DND-41 (cell line): ENCODE results near the gene PTPRG.

Experiments
- ATAC-seq: fragments of 200-7000 bp; cut with Tn5 transposase; 3 replicates; pipeline ENCODE4 v1.9.1; 2021; ENCODE audit warnings: low read depth; ENCODE audit not compliant: insufficient read depth
- DNase-seq: peaks from one replicate; pipeline ENCODE4 v3.0.0-alpha.2; 2020
- H2AFZ ChIP-seq: 2 replicates; pipeline ENCODE4 v1.6.0; 2012; ENCODE audit warnings: low read depth, low read length
- H3K27ac ChIP-seq: 2 replicates; pipeline ENCODE4 v1.5.1; 2012; ENCODE audit warnings: low read length, inconsistent platforms
- H3K27me3 ChIP-seq: fragments of 200-600 bp; sonication (generic); 2 replicates; pipeline ENCODE4 v1.6.0; 2012; ENCODE audit warnings: low read length, mild to moderate bottlenecking, inconsistent platforms; ENCODE audit not compliant: insufficient read depth, poor library complexity
- H3K36me3 ChIP-seq: 2 replicates; pipeline ENCODE4 v1.5.1; 2012; ENCODE audit warnings: low read length, inconsistent platforms; ENCODE audit not compliant: insufficient read depth
- H3K4me1 ChIP-seq: 2 replicates; pipeline ENCODE4 v1.5.1; 2012; ENCODE audit warnings: mild to moderate bottlenecking, low read length; ENCODE audit not compliant: insufficient read depth
- H3K4me2 ChIP-seq: 2 replicates; pipeline ENCODE4 v1.6.0; 2012; ENCODE audit warnings: mild to moderate bottlenecking, moderate library complexity, low read length, inconsistent platforms; ENCODE audit not compliant: insufficient read depth
- H3K4me3 ChIP-seq, 2 experiments: fragments of 200-600 bp in 1 of 2; shearing (Covaris generic) in 1 of 2; 2 replicates each; pipeline ENCODE4 v1.5.1; 2012 to 2016; ENCODE audit warnings: inconsistent platforms in 2 of 2, low read length in 2 of 2, mild to moderate bottlenecking in 2 of 2, low read depth in 1 of 2, moderate library complexity in 1 of 2
- H3K79me2 ChIP-seq: 2 replicates; pipeline ENCODE4 v1.6.0; 2012; ENCODE audit warnings: low read length, inconsistent platforms; ENCODE audit not compliant: insufficient read depth
- H3K9ac ChIP-seq: 2 replicates; pipeline ENCODE4 v1.6.0; 2012; ENCODE audit warnings: low read depth, mild to moderate bottlenecking, inconsistent platforms, low read length, moderate library complexity
- H3K9me3 ChIP-seq: 2 replicates; pipeline ENCODE4 v1.5.1; 2012; ENCODE audit warnings: low read length, moderate library complexity, mild to moderate bottlenecking, inconsistent platforms; ENCODE audit not compliant: insufficient read depth, severe bottlenecking
- H4K20me1 ChIP-seq: 2 replicates; pipeline ENCODE4 v1.6.0; 2012; ENCODE audit warnings: low read length; ENCODE audit not compliant: insufficient read depth
- EZH2 ChIP-seq: IDR thresholded peaks from 3 replicates; pipeline ENCODE4 v1.6.1; 2012; ENCODE audit warnings: borderline replicate concordance, low read depth, mild to moderate bottlenecking, moderate library complexity, low read length, inconsistent platforms; ENCODE audit not compliant: severe bottlenecking
- TF ChIP-seq, protein P1 (sequence below): IDR thresholded peaks from 2 replicates; pipeline ENCODE4 v1.5.1; 2012; ENCODE audit warnings: borderline replicate concordance, low read length, moderate library complexity, mild to moderate bottlenecking; ENCODE audit not compliant: poor library complexity, severe bottlenecking; ENCODE audit errors: extremely low read depth

PTPRG gene

DNA sequence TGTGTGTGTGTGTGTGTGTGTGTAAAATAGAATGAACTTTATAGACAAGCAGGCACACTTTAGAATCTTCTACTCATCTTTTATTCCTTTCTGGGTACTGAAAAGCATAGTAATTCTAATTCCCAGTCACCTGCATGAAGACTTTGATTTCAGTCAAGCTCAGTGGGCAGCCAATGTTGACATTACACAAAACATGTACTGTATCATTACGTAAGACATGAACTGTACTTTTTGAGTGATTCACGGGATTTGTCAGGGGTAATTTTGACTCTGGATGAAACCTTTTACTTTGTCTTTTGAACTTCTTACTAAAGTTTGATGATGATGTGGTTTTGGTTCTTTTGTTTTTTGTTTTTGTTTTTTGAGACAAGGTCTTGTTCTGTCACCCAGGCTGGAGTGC, 38.8 kb downstream of the PTPRG start:
- Histone ChIP-seq H3K4me3 (no peak overlapping the region), H3K4me1 (no peaks in the 10 kb centered on the region), H3K27me3 (no peaks in the 10 kb centered on the region), H3K9ac (no peak overlapping the region), H3K4me2 (no peak overlapping the region), H2AFZ (no peak overlapping the region), H3K79me2 (no peaks in the 10 kb centered on the region; the same call in 1 of the 2 replicates), H3K9me3 (no peaks in the 10 kb centered on the region), H4K20me1 (no peaks in the 10 kb centered on the region), H3K27ac (no peak overlapping the region), H3K36me3 (no peaks in the 10 kb centered on the region)
- DNase-seq (no peak), ATAC-seq (no peak)
- TF ChIP-seq, protein P1, sequence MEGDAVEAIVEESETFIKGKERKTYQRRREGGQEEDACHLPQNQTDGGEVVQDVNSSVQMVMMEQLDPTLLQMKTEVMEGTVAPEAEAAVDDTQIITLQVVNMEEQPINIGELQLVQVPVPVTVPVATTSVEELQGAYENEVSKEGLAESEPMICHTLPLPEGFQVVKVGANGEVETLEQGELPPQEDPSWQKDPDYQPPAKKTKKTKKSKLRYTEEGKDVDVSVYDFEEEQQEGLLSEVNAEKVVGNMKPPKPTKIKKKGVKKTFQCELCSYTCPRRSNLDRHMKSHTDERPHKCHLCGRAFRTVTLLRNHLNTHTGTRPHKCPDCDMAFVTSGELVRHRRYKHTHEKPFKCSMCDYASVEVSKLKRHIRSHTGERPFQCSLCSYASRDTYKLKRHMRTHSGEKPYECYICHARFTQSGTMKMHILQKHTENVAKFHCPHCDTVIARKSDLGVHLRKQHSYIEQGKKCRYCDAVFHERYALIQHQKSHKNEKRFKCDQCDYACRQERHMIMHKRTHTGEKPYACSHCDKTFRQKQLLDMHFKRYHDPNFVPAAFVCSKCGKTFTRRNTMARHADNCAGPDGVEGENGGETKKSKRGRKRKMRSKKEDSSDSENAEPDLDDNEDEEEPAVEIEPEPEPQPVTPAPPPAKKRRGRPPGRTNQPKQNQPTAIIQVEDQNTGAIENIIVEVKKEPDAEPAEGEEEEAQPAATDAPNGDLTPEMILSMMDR: no peak
- no peak for TF ChIP-seq EZH2

DNA sequence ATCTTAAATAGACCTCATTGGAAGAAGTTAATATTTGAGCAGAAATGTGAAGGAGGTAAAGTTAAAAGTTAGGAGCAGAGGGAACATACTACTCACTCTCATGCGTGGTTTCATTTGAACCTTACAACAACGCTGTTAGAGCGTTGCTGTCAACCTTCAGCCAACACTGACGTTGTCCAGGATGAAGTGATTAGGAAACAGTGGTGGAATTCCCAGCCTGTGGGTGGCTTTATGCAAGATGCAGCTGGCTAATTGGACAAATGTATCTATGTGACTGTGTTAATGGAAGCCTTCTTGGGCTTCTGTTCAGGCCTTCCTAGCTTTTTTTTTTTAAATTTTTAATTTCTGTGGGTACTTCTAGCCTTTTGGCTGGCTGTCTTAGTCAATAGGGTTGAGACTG, 40.5 kb downstream of the PTPRG start:
- Histone ChIP-seq H3K4me3 (no peak overlapping the region), H3K9me3 (no peaks in the 10 kb centered on the region), H3K4me1 (no peaks in the 10 kb centered on the region), H3K4me2 (no peak overlapping the region), H3K27ac (no peak overlapping the region), H3K36me3 (no peaks in the 10 kb centered on the region), H4K20me1 (no peaks in the 10 kb centered on the region; the same call in 1 of the 2 replicates), H2AFZ (no peak overlapping the region), H3K79me2 (no peaks in the 10 kb centered on the region; the same call in 1 of the 2 replicates), H3K27me3 (no peaks in the 10 kb centered on the region), H3K9ac (no peak overlapping the region)
- no peak for DNase-seq
- TF ChIP-seq EZH2: no peak
- TF ChIP-seq, protein P1: no peak
- no peak for ATAC-seq

DNA sequence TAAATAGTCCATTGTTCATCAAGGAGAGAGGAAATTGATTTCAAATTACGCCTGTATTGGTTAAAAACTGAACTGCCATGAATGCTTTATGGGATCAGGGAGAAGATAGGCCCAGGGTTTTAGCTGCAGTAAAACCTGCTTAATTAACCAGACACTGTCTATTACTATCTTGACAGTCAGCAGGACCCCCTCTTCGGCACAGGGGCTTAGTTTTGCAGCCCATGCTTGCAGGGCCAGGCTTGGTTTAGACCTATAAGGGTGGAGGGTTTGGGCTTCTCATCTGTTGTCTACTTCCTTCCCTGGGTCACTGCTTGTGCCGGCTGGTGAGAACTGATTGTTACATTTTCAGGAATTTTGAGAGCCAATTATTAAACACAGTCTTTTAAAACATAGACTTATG, 41.1 kb downstream of the PTPRG start:
- Histone ChIP-seq H3K4me3 (no peak overlapping the region), H3K4me2 (no peak overlapping the region), H3K27ac (no peak overlapping the region), H3K79me2 (no peaks in the 10 kb centered on the region; the same call in 1 of the 2 replicates), H3K36me3 (no peaks in the 10 kb centered on the region), H3K9me3 (no peaks in the 10 kb centered on the region), H3K27me3 (no peaks in the 10 kb centered on the region), H2AFZ (no peak overlapping the region), H4K20me1 (no peaks in the 10 kb centered on the region; the same call in 1 of the 2 replicates), H3K4me1 (no peaks in the 10 kb centered on the region), H3K9ac (no peak overlapping the region)
- ATAC-seq: no peak
- no peak for DNase-seq
- TF ChIP-seq, protein P1: no peak
- no peak for TF ChIP-seq EZH2
